Measurements from ENCODE around the gene VAV3.

The VAV3 gene

DNA sequence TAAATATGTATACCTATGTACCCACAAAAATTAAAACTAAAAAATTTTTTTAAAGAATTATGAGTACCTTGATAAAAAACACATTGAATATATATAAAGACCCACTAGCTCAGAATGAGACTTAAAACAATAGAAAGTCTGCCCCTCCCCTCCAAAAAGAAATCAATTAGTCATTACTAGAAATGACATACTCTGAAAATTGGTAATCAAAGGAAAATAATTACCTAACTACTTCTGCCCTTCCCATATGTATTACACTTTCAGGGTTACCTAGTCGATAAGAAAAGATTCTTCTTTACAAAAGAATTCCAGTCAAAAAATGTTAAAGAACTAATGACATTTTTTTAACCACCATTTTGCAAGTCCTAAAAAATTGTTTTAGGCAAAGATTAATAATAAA, 34.7 kb downstream of the VAV3 start:
- no peak overlapping the region for H3K4me3 ChIP-seq (replicated peaks; ENCODE audit: low read depth, low read length)
- DNase-seq (ENCODE audit: extremely low read depth, low read depth) = no peak
- TF ChIP-seq, protein P1, sequence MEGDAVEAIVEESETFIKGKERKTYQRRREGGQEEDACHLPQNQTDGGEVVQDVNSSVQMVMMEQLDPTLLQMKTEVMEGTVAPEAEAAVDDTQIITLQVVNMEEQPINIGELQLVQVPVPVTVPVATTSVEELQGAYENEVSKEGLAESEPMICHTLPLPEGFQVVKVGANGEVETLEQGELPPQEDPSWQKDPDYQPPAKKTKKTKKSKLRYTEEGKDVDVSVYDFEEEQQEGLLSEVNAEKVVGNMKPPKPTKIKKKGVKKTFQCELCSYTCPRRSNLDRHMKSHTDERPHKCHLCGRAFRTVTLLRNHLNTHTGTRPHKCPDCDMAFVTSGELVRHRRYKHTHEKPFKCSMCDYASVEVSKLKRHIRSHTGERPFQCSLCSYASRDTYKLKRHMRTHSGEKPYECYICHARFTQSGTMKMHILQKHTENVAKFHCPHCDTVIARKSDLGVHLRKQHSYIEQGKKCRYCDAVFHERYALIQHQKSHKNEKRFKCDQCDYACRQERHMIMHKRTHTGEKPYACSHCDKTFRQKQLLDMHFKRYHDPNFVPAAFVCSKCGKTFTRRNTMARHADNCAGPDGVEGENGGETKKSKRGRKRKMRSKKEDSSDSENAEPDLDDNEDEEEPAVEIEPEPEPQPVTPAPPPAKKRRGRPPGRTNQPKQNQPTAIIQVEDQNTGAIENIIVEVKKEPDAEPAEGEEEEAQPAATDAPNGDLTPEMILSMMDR (IDR thresholded peaks at IDR 0.05; ENCODE audit: low read depth, low read length, missing control alignments) = no peak

DNA sequence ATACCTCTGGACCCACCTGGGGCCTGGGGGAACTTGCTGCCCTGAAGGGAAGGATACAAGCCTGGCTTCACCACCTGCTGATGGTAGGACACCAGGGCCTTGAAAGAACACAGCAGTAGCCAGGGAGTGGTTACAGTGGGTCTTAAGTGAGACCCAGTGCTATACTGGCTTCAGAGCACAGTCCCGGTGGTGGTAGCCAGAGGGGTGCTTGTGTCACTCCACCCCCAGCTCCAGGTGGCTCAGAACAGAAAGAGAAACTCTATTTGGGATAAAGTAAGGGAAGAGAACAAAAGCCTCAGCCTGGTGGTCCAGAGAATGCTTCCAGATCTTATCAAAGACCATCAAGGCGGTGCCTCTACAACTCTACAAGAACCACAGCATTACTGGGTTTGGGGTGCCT, 37.2 kb downstream of the VAV3 start:
- DNase-seq (ENCODE audit: extremely low read depth, low read depth) = no peak
- TF ChIP-seq, protein P1 (IDR thresholded peaks at IDR 0.05; ENCODE audit: low read depth, low read length, missing control alignments) = no peak

DNA sequence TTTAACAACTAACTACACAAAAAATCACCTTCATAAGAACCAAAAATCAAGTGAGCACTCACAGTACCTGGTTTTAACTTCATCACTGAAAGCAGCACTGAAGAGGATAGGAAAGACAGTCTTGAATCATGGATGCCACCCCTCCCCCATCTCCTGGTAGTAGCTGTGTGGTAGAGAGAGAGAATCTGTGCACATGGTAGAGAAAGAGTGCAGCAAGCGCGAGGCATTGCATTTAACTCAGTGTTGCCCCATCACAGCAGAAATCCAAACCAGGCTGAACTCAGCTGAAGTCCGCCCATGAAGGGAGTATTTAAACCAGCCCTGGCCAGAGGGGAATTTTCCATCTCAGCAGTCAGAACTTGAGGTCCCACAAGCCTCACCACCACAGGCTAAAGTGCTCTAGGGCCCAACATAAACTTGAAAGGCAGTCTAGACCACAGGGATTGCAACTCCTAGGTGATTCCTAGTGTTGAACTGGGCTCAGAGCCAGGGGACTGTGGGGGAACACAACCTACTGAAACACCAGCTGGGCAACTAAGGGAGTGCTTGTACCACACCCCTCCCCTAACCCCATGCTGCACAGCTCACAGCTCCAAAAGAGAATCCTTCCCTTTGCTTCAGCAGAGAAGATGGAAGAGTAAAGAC, 38.4 kb downstream of the VAV3 start:
- no peak for DNase-seq (ENCODE audit: extremely low read depth, low read depth)
- TF ChIP-seq, protein P1 (IDR thresholded peaks at IDR 0.05; ENCODE audit: low read depth, low read length, missing control alignments) = no peak
- H3K4me3 ChIP-seq (replicated peaks; ENCODE audit: low read depth, low read length) = no peak overlapping the region

More for the DNA sequence above, 37.2 kb downstream of the VAV3 start:
- H3K4me3 ChIP-seq (replicated peaks; ENCODE audit: low read depth, low read length) = no peak overlapping the region

DNA sequence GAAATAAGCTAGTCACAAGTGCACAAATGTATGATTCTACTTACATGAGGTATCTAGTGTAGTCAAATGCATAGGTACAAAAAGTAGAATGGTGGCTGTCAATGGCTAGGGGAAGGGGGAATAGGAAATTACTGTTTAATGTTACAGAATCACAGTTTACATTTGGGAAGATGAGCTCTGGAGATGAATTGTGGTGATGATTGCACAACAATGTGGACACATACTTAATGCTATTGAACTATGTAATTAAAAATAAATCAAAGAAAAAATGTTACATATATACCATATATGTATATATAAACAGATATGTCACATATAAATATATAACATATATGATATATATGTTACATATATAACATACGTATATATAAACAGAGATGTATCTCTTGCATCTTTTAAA, 39.4 kb downstream of the VAV3 start:
- H3K4me3 ChIP-seq (replicated peaks; ENCODE audit: low read depth, low read length) = no peak overlapping the region
- DNase-seq (ENCODE audit: extremely low read depth, low read depth) = no peak
- TF ChIP-seq, protein P1 (IDR thresholded peaks at IDR 0.05; ENCODE audit: low read depth, low read length, missing control alignments) = no peak

DNA sequence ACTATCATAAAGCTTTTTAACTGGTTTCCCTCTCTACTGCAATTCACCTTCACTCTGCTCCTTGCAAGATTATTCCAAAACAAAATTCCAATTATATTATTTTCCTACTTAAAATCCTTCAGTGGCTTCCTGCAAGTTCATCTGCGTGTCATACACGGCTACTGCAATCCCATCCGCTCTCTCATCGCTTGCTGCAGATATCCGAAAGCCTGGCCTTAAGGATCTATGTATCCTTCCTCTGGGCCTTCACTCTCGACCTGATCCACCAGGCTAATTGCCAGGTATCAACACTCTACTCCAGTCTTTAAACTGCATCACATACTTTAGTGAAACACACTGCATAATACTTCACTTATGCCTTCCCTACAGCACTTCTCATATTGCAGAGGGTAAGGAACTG, 44.0 kb downstream of the VAV3 start:
- H3K4me3 ChIP-seq (replicated peaks; ENCODE audit: low read depth, low read length) = no peak overlapping the region
- TF ChIP-seq, protein P1 (IDR thresholded peaks at IDR 0.05; ENCODE audit: low read depth, low read length, missing control alignments) = no peak
- no peak for DNase-seq (ENCODE audit: extremely low read depth, low read depth)

- H3K4me3 ChIP-seq (replicated peaks; ENCODE audit: low read depth, low read length) = no peak overlapping the region
- TF ChIP-seq, protein P1 (IDR thresholded peaks at IDR 0.05; ENCODE audit: low read depth, low read length, missing control alignments) = no peak
- no peak for DNase-seq (ENCODE audit: extremely low read depth, low read depth)
Observed at GRCh38 chr1:107920561-107920960, 44.4 kb downstream of the VAV3 start.

GRCh38 chr1:107919953-107920352, 45.0 kb downstream of the VAV3 start:
- DNase-seq (ENCODE audit: extremely low read depth, low read depth) = no peak
- no peak overlapping the region for H3K4me3 ChIP-seq (replicated peaks; ENCODE audit: low read depth, low read length)

More at GRCh38 chr1:107919953-107920352, 45.0 kb downstream of the VAV3 start:
- TF ChIP-seq, protein P1 (IDR thresholded peaks at IDR 0.05; ENCODE audit: low read depth, low read length, missing control alignments) = no peak

Data from HFF-Myc (cell line).